OCI-LY7 (cell line): ENCODE data around the gene CISH. TPM values are rescaled to one million over a fixed set of nuclear protein-coding genes. Genes with fewer than 3 reads are reported as not detected.

ENCODE experiments used
- BruUV-seq: library from RNA; stranded (reverse); fragments of 400-500 nt; replicated peaks from 2 replicates; lab custom pipeline; 2021; lab: Mats Ljungman, UMichigan
- CTCF ChIA-PET: fragments of 300-600 bp; sonication (Branson Sonifier 250); formaldehyde crosslinking; loops from one replicate; lab custom pipeline; 2022; ENCODE audit warnings: antibody characterized with exemption; ENCODE audit not compliant: unreplicated experiment; lab: Charles Lee
- POLR2A ChIA-PET: fragments of 300-600 bp; sonication (Branson Sonifier 250); formaldehyde crosslinking; loops from one replicate; lab custom pipeline; 2022; ENCODE audit warnings: antibody characterized with exemption; lab: Charles Lee
- DNase-seq: peaks from one replicate; pipeline ENCODE4 v3.0.0-alpha.2; 2015; ENCODE audit warnings: low spot score
- H2AFZ ChIP-seq: fragments of 200-600 bp; sonication (generic), shearing (Covaris generic); 2 replicates; pipeline ENCODE4 v1.6.1; 2014; ENCODE audit warnings: mild to moderate bottlenecking, antibody characterized with exemption, low read length, moderate library complexity
- H3K27ac ChIP-seq: fragments of 200-600 bp; sonication (generic); 2 replicates; pipeline ENCODE4 v1.5.1; 2014; ENCODE audit warnings: mixed run types, low read depth, mild to moderate bottlenecking, moderate library complexity, low read length, inconsistent platforms; ENCODE audit not compliant: poor library complexity, severe bottlenecking
- H3K36me3 ChIP-seq: fragments of 200-600 bp; sonication (generic); 2 replicates; pipeline ENCODE4 v1.6.1; 2014; ENCODE audit warnings: mild to moderate bottlenecking, antibody characterized with exemption, low read length, moderate library complexity, mixed read lengths; ENCODE audit not compliant: insufficient read depth
- H3K4me1 ChIP-seq: fragments of 200-600 bp; sonication (generic); 2 replicates; pipeline ENCODE4 v1.5.1; 2014; ENCODE audit warnings: mild to moderate bottlenecking, low read length; ENCODE audit not compliant: insufficient read depth, poor library complexity, severe bottlenecking
- H3K4me2 ChIP-seq: fragments of 200-600 bp; sonication (generic); 2 replicates; pipeline ENCODE4 v1.6.1; 2014; ENCODE audit warnings: mild to moderate bottlenecking, low read length
- H3K4me3 ChIP-seq: fragments of 200-600 bp; sonication (generic); 2 replicates; pipeline ENCODE4 v1.5.1; 2014; ENCODE audit warnings: mild to moderate bottlenecking, low read depth, low read length; ENCODE audit not compliant: poor library complexity, severe bottlenecking
- H3K79me2 ChIP-seq: fragments of 200-600 bp; sonication (generic); 2 replicates; pipeline ENCODE4 v1.6.1; 2016; ENCODE audit warnings: low read depth, mild to moderate bottlenecking, low read length, moderate library complexity, mixed read lengths; ENCODE audit not compliant: insufficient read depth
- H3K9me2 ChIP-seq: fragments of 200-600 bp; sonication (generic); 2 replicates; pipeline ENCODE4 v1.6.1; 2016; ENCODE audit warnings: mild to moderate bottlenecking, low read length, mixed read lengths; ENCODE audit not compliant: insufficient read depth
- H3K9me3 ChIP-seq: fragments of 200-600 bp; sonication (generic); 2 replicates; pipeline ENCODE4 v1.6.1; 2014; ENCODE audit warnings: mild to moderate bottlenecking, mixed run types, low read length, mixed read lengths
- H4K20me1 ChIP-seq: fragments of 200-600 bp; sonication (generic); 2 replicates; pipeline ENCODE4 v1.6.1; 2014; ENCODE audit warnings: mild to moderate bottlenecking, antibody characterized with exemption, low read length, moderate library complexity, mixed read lengths; ENCODE audit not compliant: insufficient read depth
- CTCF ChIP-seq: fragments of 200-600 bp; sonication (generic); conservative IDR thresholded peaks from 2 replicates; pipeline ENCODE4 v1.5.1; 2014; ENCODE audit warnings: mild to moderate bottlenecking, antibody characterized with exemption, low read length, moderate library complexity, mixed read lengths
- EZH2phosphoT487 ChIP-seq: fragments of 200-600 bp; sonication (generic); IDR thresholded peaks from 2 replicates; pipeline ENCODE4 v1.6.1; 2018; ENCODE audit warnings: low read depth, borderline replicate concordance, mild to moderate bottlenecking, mixed run types, antibody characterized with exemption, low read length, moderate library complexity, mixed read lengths
- intact Hi-C: fragments of 100-400 bp; cut with micrococcal nuclease; formaldehyde crosslinking; loops from one replicate; pipeline ENCODE4 v1.10.0; 2022; ENCODE audit not compliant: unreplicated experiment
- total RNA-seq, 2 experiments: library from RNA; depleted of rRNA in 1 of 2; stranded (reverse); fragments of >200 nt in 1 of 2; shearing (Covaris generic) in 1 of 2; gene quantifications; 2 replicates each; pipeline ENCODE4 v1.2.3, GENCODE V29; 2014 to 2022

Gene CISH
- total RNA-seq, 2 experiments from 2014 or later = not detected

- H3K36me3 ChIP-seq = 0 out of 2 replicates have a peak, but pooled peaks cover 6% of the 10 kb centered on the region
- TF ChIP-seq CTCF = no peak
- TF ChIP-seq EZH2phosphoT487 = no peak
- intact Hi-C loops = no loop called here
- no peak for DNase-seq
- ChIA-PET CTCF (no interaction called here), POLR2A (interaction anchor here (0.7 kb wide), 1 partner anchor 1046 kb away, joined by 3 read pairs; no protein-coding TSS in a partner anchor)
- no peak overlapping the region for H2AFZ ChIP-seq
- no peak overlapping the region for H3K27ac ChIP-seq
- H3K4me2 ChIP-seq = no peak overlapping the region
- H3K4me1 ChIP-seq = no peaks in the 10 kb centered on the region
- BruUV-seq = no TSS peak
- H3K9me3 ChIP-seq = no peaks in the 10 kb centered on the region
- no peak overlapping the region for H3K4me3 ChIP-seq
- no peaks in the 10 kb centered on the region for H3K79me2 ChIP-seq
- no peaks in the 10 kb centered on the region for H3K9me2 ChIP-seq
- no peaks in the 10 kb centered on the region for H4K20me1 ChIP-seq
Observed at GRCh38 chr3:50637011-50637410, 25.4 kb upstream of the CISH start.

GRCh38 chr3:50635066-50635465 is 23.5 kb upstream of the CISH start:
- H3K36me3 ChIP-seq = no peaks in the 10 kb centered on the region
- DNase-seq = no peak
- ChIA-PET POLR2A (no interaction called here), CTCF (interaction anchor here (0.5 kb wide), 1 partner anchor 205 kb away, joined by 7 read pairs; no protein-coding TSS in a partner anchor)
- H2AFZ ChIP-seq = no peak overlapping the region
- no peak overlapping the region for H3K4me3 ChIP-seq
- no peaks in the 10 kb centered on the region for H3K4me1 ChIP-seq
- H3K79me2 ChIP-seq = no peaks in the 10 kb centered on the region
- H3K9me3 ChIP-seq = no peaks in the 10 kb centered on the region
- no peaks in the 10 kb centered on the region for H3K9me2 ChIP-seq
- H4K20me1 ChIP-seq = no peaks in the 10 kb centered on the region
- no peak overlapping the region for H3K27ac ChIP-seq
- no peak for TF ChIP-seq CTCF
- no peak for TF ChIP-seq EZH2phosphoT487
- BruUV-seq = no TSS peak
- no peak overlapping the region for H3K4me2 ChIP-seq
- intact Hi-C loops = no loop called here

GRCh38 chr3:50633230-50633790 is 21.7 kb upstream of the CISH start:
- Histone ChIP-seq H3K27ac (no peak overlapping the region), H3K4me3 (no peak overlapping the region), H3K4me2 (no peak overlapping the region), H3K9me2 (no peaks in the 10 kb centered on the region), H3K79me2 (no peaks in the 10 kb centered on the region), H4K20me1 (no peaks in the 10 kb centered on the region; the same call in 1 of the 2 replicates), H3K9me3 (no peaks in the 10 kb centered on the region), H3K4me1 (no peaks in the 10 kb centered on the region), H2AFZ (no peak overlapping the region), H3K36me3 (no peaks in the 10 kb centered on the region)
- no peak for DNase-seq
- no TSS peak for BruUV-seq
- intact Hi-C loops = no loop called here
- ChIA-PET CTCF (no interaction called here), POLR2A (interaction anchor here (1.2 kb wide), 1 partner anchor 16 kb away, joined by 3 read pairs; the partner anchor contains the start of gene MAPKAPK3)
- TF ChIP-seq EZH2phosphoT487 (no peak), CTCF (no peak)
